ENCODE measurements around the gene NYNRIN. TPM values are rescaled to one million over a fixed set of nuclear protein-coding genes. Genes with fewer than 3 reads are reported as not detected.

NYNRIN gene
- total RNA-seq, 1 experiment from 2014 or later: 0.27 TPM

GRCh38 chr14:24442240-24443052 is 43.6 kb downstream of the NYNRIN start, which contains the start of gene SDR39U1:
Gene SDR39U1 (minus strand): TSS chr14:24442776. CDS start chr14:24442769, 7 bp downstream.
- Histone ChIP-seq H3K4me1 (ENCODE audit: control insufficient read depth in 1 of 2, insufficient read depth in 2 of 2, low read length in 2 of 2) (peaks cover 5 to 17% of the 10 kb centered on the region in 2 experiments; a peak in 3 of 4 replicates), H3K9me3 (ENCODE audit: control insufficient read depth in 1 of 2, insufficient read depth in 1 of 2, low read depth in 1 of 2, low read length in 2 of 2) (no peaks in the 10 kb centered on the region), H3K4me2 (ENCODE audit: low read length) (peak within 1 kb of the TSS; percentile 94), H3K9me2 (ENCODE audit: insufficient read depth) (no peaks in the 10 kb centered on the region), H4K20me1 (ENCODE audit: insufficient read depth) (no peaks in the 10 kb centered on the region), H3K9ac (ENCODE audit: low read length) (peak within 1 kb of the TSS; percentile 88), H3K36me3 (ENCODE audit: control insufficient read depth in 1 of 2, insufficient read depth in 2 of 2, low read length in 2 of 2) (peaks cover 7 to 26% of the 10 kb centered on the region in 2 experiments; a peak in 2 of 4 replicates), H3K4me3 (replicated peaks in 1 of 2; ENCODE audit: low read depth in 1 of 2, low read length in 2 of 2) (peak within 1 kb of the TSS; percentile 76 to 94), H3K27ac (ENCODE audit: low read depth, low read length) (peak within 1 kb of the TSS; percentile 96), H3K79me2 (ENCODE audit: insufficient read depth, low read length) (peaks cover 26% of the 10 kb centered on the region), H2AFZ (ENCODE audit: low read depth, low read length, poor library complexity, severe bottlenecking) (peak within 1 kb of the TSS; percentile 32), H3K27me3 (ENCODE audit: insufficient read depth, low read length) (no peaks in the 10 kb centered on the region)
- DNase-seq (ENCODE audit: low read depth, low spot score): peak; percentile 97
- TF ChIP-seq POLR2AphosphoS5 (IDR thresholded peaks at IDR 0.05; ENCODE audit: low read depth, low read length): peak; percentile 83
- TF ChIP-seq CBX3 (IDR thresholded peaks at IDR 0.05; ENCODE audit: low read depth): 0 out of 2 replicates have a peak, but pooled peaks have one; percentile 31
- peak; percentile 59 for TF ChIP-seq SIN3A (IDR thresholded peaks at IDR 0.05; ENCODE audit: low read depth)
- peak; percentile 58 for TF ChIP-seq ELF1 (IDR thresholded peaks at IDR 0.05; ENCODE audit: borderline replicate concordance, low read depth)
- peak; percentile 47; the same call in 1 of the 2 replicates for TF ChIP-seq EGR1 (IDR thresholded peaks at IDR 0.05; ENCODE audit: low read depth)
- 0 out of 2 replicates have a peak, but pooled peaks have one; percentile 18 for TF ChIP-seq SRF (IDR thresholded peaks at IDR 0.05; ENCODE audit: low read depth)
- no peak for TF ChIP-seq ZBTB33 (IDR thresholded peaks at IDR 0.05; ENCODE audit: extremely low read depth, insufficient replicate concordance, low read length)
- no peak for TF ChIP-seq ZNF274 (IDR thresholded peaks at IDR 0.05; ENCODE audit: low read depth, low read length)
- peak; percentile 73; the same call in 1 of the 2 replicates for TF ChIP-seq SP1 (IDR thresholded peaks at IDR 0.05; ENCODE audit: low read depth)
- peak; percentile 80 for TF ChIP-seq MAX (IDR thresholded peaks at IDR 0.05)
- peak; percentile 88 for TF ChIP-seq POLR2A (IDR thresholded peaks at IDR 0.05; ENCODE audit: borderline replicate concordance, extremely low read depth, insufficient read depth, insufficient read length)
- TF ChIP-seq EZH2 (IDR thresholded peaks at IDR 0.05): no peak
- TF ChIP-seq EZH2phosphoT487 (IDR thresholded peaks at IDR 0.05; ENCODE audit: borderline replicate concordance): no peak
- no peak; the same call in 1 of the 2 replicates for TF ChIP-seq JUND (IDR thresholded peaks at IDR 0.05)
- ChIA-PET CTCF (interaction anchor here (0.7 to 3.6 kb wide), 10 partner anchors 11 to 200 kb away, joined by 3 to 42 read pairs (median 5); partner anchors contain the start of genes CBLN3, CIDEB, KHNYN and TINF2), POLR2A (interaction anchor here (1.1 to 3.2 kb wide), 3 partner anchors 11 to 76 kb away, joined by 4 to 31 read pairs (median 6); partner anchors contain the start of genes CBLN3 and KHNYN), RAD21 (ENCODE audit: low non-redundant PET in 1 of 2, low total read pairs in 2 of 2, uncharacterized antibody in 2 of 2, unreplicated experiment in 2 of 2) (interaction anchor here in 1 of 2 experiments (1.0 kb wide), 1 partner anchor 11 kb away, joined by 3 read pairs; no protein-coding TSS in a partner anchor)
- intact Hi-C loops (cut with micrococcal nuclease): no loop called here
- BruUV-seq (replicated peaks): TSS peak; percentile 64
- ATAC-seq: peak; percentile 88

Measured in HCT116 (cell line).